Measurements from ENCODE around the gene MZT2B.
"Not testable (repeated sequence)": the region's sequence is repeated elsewhere in the genome, so short reads cannot be mapped to it uniquely, and the experiment has no call there.

- not testable (repeated sequence) for TF ChIP-seq CTCF, POLR2A (IDR thresholded peaks at IDR 0.05)
Observed at GRCh38 chr2:130142396-130143265, 39.4 kb upstream of the MZT2B start.
